HL-60/S4 (cell line): Measurements from ENCODE around the gene CCDC6.
"Not testable (repeated sequence)": the region's sequence is repeated elsewhere in the genome, so short reads cannot be mapped to it uniquely, and the experiment has no call there.

Experiments
- in situ Hi-C: fragments of 300-500 bp; cut with MboI; formaldehyde crosslinking; loops from 2 replicates; pipeline ENCODE4 v1.14.3; 2022; ENCODE audit warnings: low sequenced_read_pairs

The CCDC6 gene

GRCh38 chr10:59906417-59907202, at the start of gene CCDC6:
Gene CCDC6 (minus strand): TSS chr10:59906556. CDS start chr10:59906424, 132 bp downstream.
- in situ Hi-C loops: no loop called here

DNA sequence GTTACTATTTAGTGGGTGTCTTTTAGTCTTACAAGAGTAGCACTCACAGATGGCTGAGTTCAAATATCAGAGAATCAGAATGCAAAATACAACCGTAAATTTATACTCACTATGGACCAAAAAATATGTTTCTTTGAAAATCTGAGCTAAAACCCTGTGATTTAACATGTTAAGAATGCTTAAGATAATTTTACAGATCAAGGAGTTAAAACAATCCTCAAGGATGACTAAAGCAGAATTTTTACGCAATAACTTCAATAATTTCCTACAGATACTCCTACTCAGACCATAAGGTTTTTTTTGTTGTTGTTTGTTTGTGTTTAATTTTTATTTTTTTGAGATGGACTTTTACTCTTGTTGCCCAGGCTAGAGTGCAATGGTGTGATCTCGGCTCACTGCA, 47.9 kb upstream of the CCDC6 start:
- in situ Hi-C loops: no loop called here

DNA sequence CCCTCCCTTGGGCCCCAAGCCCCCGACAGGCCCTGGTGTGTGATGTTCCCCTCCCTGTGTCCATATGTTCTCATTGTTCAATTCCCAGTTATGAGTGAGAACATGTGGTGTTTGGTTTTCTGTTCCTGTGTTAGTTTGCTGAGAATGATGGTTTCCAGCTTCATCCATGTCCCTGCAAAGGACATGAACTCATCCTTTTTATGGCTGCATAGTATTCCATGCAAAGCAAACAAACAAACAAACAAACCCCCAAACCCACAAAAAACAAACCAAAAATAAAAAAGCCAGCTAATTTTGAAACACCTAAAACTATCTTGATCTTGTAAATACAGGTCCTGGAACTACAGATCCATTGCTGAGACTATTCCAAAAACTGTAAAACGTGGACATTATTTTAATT, 47.4 kb upstream of the CCDC6 start:
- in situ Hi-C loops: not testable (repeated sequence)

GRCh38 chr10:59950105-59950504, 43.7 kb upstream of the CCDC6 start:
- in situ Hi-C loops: no loop called here

DNA sequence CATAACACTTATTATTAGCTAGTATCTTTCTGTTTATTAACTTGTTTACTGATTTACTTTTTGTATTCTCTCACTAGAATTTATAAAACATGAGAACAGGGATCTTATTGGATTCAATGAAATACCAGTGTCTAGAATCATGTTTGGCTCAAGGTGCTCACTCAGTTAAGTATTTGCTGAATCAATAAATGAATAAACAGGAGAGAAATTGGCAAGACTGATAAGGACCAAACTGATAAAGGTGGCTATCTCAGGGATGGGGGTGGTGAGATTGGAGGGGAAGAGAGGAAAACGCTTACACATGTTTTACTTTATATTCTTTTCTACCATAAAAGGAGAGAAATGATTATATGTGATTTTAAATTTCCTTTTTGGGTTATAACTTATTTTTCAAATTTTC, 43.3 kb upstream of the CCDC6 start:
- in situ Hi-C loops: no loop called here

GRCh38 chr10:59945991-59946390, 39.6 kb upstream of the CCDC6 start:
- in situ Hi-C loops: no loop called here

DNA sequence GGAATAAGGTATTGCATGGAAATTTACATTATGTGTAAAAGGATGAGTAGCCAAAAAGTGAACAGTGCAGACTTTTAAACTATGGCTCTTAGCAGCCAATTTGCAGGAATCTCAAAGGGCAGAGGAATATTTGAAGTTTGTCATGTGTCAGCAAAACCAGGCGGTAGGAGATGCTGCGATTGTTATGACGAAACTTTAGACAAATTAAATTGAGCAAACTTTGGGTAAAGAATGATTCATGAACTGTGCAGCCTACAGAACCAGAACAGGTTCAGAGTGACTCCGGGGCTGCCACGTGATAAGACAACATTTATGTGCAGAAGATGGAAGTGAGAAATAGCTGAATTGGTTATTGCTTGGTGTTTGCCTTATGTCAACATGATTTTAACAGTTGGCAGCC, 39.2 kb upstream of the CCDC6 start:
- in situ Hi-C loops: no loop called here

DNA sequence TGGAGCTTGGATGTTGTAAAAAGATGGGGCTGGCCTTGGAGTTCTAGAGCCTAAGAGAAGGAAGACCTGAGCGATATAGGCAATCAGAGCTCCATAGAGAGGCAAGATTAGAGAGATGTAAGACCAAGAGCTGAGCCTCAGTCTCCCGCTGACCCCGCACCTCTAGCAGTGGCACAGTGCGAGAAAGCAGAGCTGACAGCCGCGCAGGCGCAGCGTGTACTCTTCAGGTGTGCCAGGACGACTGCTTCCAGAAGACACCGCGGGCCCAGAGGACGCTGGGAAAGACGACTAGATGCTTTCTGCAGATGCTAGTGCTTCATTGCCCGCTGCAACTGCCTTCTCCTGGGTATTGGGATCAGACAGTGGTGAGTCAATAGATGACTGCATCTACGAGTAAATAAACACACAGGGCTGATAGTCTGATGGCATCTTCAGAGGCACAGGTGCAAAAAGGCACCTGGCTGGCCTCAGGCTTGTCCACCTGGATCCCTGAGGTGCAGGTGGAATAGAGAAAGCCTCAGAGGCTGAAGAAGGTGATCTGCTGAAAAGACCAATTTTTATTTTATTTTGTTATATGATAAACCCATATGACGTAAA, 38.1 kb upstream of the CCDC6 start:
- in situ Hi-C loops: no loop called here

- in situ Hi-C loops: no loop called here
Measured at GRCh38 chr10:59942556-59942955, 36.2 kb upstream of the CCDC6 start.

GRCh38 chr10:59937720-59938119, 31.4 kb upstream of the CCDC6 start:
- in situ Hi-C loops: no loop called here

DNA sequence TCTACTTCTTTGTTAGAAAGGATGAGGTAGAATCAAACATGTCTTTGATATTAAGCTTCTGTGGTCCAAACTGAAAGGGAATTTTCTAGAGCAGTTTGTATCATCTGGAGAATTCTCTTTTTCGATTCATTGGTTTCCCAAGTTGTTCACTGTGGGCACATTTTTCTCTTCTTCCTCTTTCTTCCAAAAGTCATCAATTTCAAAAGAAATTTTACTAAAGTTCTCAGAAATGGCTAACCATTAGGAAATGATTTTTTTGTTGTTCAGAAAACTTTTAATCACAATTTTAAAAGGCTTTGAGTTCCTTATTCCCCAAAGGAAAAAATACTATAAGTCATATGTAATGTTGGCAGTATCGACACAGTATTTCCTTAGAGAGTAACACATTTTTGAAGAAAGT, 28.3 kb upstream of the CCDC6 start:
- in situ Hi-C loops: no loop called here

GRCh38 chr10:59930788-59931521, 24.6 kb upstream of the CCDC6 start:
- in situ Hi-C loops: not testable (repeated sequence)

DNA sequence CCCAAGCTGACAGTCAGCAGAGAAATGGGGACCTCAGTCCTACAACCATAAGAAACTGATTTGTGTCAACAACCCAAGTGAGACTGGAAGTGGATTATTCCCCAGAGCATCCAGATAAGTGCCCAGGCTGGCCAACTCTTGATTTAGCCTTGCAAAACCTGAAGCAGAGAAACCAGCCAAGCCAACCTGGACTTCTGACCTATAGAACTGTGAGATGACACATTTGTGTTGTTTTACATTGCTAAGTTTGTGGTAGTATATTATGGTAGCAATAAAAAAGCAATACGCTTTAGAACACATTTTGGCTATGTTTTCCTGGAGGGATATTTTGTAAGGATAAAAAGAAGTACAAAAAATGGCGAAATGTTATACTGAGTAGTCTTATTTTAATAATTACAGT, 19.7 kb upstream of the CCDC6 start:
- in situ Hi-C loops: no loop called here

DNA sequence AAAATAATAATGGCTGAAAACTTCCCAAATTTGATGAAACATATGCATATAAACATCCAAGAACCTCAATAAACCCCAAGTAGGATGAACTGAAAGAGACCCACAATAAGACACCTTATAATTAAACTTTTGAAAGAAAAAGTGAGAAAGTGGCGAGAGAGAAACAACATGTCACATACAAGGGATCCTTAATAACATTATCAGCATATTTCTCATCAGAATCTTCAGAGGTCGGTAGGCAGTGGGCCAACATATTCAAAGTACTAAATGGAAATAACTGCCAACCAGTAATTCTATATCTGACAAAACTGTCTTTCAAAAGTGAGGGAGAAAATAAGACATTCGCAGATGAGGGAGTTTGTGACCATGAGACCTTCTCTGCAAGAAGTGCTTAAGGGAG, 16.6 kb upstream of the CCDC6 start:
- in situ Hi-C loops: no loop called here

- in situ Hi-C loops: no loop called here
Measured at GRCh38 chr10:59917922-59918321, 11.6 kb upstream of the CCDC6 start.

DNA sequence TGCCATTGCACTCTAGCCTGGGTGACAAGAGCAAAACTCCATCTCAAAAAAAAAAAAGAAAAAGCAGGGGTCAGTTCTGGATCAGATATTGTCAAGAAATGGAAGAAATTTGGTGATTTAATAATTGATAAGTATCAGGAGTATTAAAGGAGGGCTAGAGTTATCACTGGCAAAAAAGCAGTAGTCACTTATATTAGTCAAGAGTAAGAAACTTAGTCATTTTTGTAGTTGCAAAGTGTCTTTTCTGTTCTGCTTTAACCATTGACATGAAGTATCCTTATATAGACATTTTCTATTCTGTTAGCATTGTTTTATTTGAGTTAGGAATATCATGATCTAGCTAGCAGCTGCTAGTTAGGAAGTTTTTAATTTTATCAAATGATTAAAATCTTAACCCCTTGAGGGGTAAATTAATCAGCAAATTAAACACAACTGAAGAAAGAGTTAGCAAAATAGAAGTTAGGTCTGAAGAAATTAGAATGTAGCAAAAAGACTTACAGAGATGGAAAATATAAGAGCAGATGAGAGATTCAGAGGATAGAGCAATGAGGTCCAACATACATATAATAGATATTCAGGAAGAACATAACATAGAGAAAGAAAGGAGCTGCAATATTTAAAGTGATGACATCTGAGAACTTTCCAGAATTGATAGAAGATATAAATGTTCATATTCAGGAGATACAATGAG, 7.3 kb upstream of the CCDC6 start:
- in situ Hi-C loops: no loop called here

- in situ Hi-C loops: no loop called here
Measured at GRCh38 chr10:59910867-59911266, 4.5 kb upstream of the CCDC6 start.

DNA sequence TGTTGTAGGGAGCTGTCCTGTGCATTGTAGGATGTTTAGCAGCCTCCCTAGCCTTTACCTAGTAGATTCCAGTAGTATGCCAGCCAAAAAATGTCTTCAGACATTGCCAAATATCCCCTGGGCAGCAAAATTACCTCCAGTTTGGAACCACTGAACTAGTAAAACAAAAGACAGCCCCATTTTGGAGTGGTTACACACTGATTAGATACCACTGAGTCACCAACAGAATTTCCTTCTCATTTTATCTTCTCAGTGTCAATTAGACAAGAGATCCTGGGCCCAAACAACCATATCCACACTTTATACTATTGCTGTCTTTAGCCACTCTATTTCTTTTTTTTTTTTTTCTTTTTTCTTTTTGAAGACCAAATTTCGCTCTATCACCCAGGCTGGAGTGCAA, 3.5 kb upstream of the CCDC6 start:
- in situ Hi-C loops: no loop called here

DNA sequence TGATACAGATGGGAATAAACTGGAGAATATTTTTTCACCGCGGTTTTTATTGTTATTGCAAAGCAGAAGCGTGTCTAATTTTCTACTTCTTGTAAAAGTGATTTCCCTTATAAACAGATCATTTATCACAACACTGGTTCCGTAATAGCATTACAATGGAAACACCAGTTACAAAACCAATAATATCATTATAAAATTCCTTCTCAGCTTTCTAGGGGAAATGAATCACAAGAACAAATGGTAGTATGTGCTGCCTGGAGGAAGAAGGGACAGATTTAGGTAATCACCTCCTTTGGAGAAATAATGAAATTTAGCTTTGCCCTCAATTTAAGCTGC, 2.4 kb upstream of the CCDC6 start:
- in situ Hi-C loops: no loop called here

GRCh38 chr10:59907918-59908807, 1.8 kb upstream of the CCDC6 start:
- in situ Hi-C loops: no loop called here

DNA sequence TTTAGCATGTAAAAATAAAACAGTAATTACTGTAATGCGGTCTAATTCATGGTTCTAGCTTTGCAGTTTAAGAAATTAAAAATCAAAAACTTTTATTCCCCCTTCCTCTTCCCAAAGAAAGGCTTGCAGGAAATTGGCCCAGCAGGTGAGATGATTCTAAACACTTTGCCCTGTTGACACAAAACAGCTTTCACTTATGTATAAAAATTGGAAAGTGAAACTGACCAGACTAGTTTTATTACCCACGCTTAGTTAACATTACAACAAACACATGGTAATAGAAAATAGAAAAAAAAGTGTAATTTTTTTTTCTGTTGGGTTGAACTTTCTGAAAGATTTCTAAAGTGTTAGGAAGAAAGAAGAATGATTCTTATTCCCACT, 1.2 kb upstream of the CCDC6 start:
- in situ Hi-C loops: no loop called here
